H1 (cell line): Measurements from ENCODE around the gene SLC9C2. TPM values are rescaled to one million over a fixed set of nuclear protein-coding genes. Genes with fewer than 3 reads are reported as not detected.

Experiments
- CBX5 ChIP-seq: fragments of 300-800, 300-1000 bp; sonication (generic); IDR thresholded peaks from 2 replicates; pipeline ENCODE4 v1.7.1; 2016; ENCODE audit warnings: antibody characterized with exemption, low read length, low read depth
- CBX8 ChIP-seq: fragments of 300-800, 300-1000 bp; sonication (generic); IDR thresholded peaks from 2 replicates; pipeline ENCODE4 v1.7.1; 2016; ENCODE audit warnings: low read depth, low read length, borderline replicate concordance
- CEBPB ChIP-seq: IDR thresholded peaks from 2 replicates; pipeline ENCODE4 v1.6.1; 2012; ENCODE audit warnings: low read depth, low read length
- CREB1 ChIP-seq: IDR thresholded peaks from 2 replicates; pipeline ENCODE4 v1.6.1; 2012; ENCODE audit warnings: inconsistent platforms
- EP300 ChIP-seq, 2 experiments: IDR thresholded peaks; 1 replicate in 1 of 2; 2 replicates in 1 of 2; pipeline ENCODE4 v1.6.1; 2011 to 2012; ENCODE audit warnings: low read depth in 2 of 2, low read length in 2 of 2, mild to moderate bottlenecking in 2 of 2, borderline replicate concordance in 1 of 2, inconsistent platforms in 1 of 2, moderate library complexity in 1 of 2
- HDAC6 ChIP-seq: IDR thresholded peaks from one replicate; pipeline ENCODE4 v1.7.1; 2012; ENCODE audit warnings: low read depth, mild to moderate bottlenecking, inconsistent platforms, low read length, moderate library complexity
- JUND ChIP-seq: IDR thresholded peaks from 2 replicates; pipeline ENCODE4 v1.6.1; 2011; ENCODE audit warnings: mild to moderate bottlenecking, improper control_type of control experiment, low read length
- PHF8 ChIP-seq: fragments of 200-600 bp; sonication (generic); conservative IDR thresholded peaks from 2 replicates; pipeline ENCODE4 v1.7.1; 2012; ENCODE audit warnings: low read depth, mild to moderate bottlenecking, inconsistent platforms, low read length, moderate library complexity
- POU5F1 ChIP-seq: IDR thresholded peaks from 2 replicates; pipeline ENCODE4 v1.6.1; 2011; ENCODE audit warnings: low read depth, mild to moderate bottlenecking, low read length, moderate library complexity
- SIX5 ChIP-seq: IDR thresholded peaks from 2 replicates; pipeline ENCODE4 v1.6.1; 2011; ENCODE audit warnings: mild to moderate bottlenecking, low read depth, low read length
- polyA plus RNA-seq, 7 experiments: library from polyadenylated mRNA; depleted of rRNA in 3 of 7; stranded (reverse) in 5 of 7; unstranded in 2 of 7; fragments of >200 nt in 5 of 7; fragments of 200-250 nt in 2 of 7; gene quantifications; 1 replicate in 5 of 7; 2 replicates in 1 of 7; 4 replicates in 1 of 7; pipeline versions ENCODE4 v1.2.1 to v1.2.3, GENCODE V29; 2011 to 2013; ENCODE audit warnings: missing spikeins in 2 of 7, mixed read lengths in 2 of 7
- total RNA-seq: library from RNA; stranded (reverse); fragmentation: NEBNext Ultra II Directional; extraction: Animal tissue kit (Norgen Biotek cat#: 25700); gene quantifications from 2 replicates; pipeline ENCODE4 v1.2.1, GENCODE V29; 2021
- TF ChIP-seq, protein P1 (sequence below): fragments of 300-600 bp; sonication (generic); IDR thresholded peaks from 2 replicates; pipeline ENCODE4 v1.7.1; 2012; ENCODE audit warnings: low read length, moderate library complexity, mild to moderate bottlenecking, inconsistent platforms; ENCODE audit not compliant: insufficient replicate concordance

The SLC9C2 gene
- total and polyA plus RNA-seq, 2 of the 8 experiments (the other 6 are each of a cell fraction or from before 2014, with no cell fraction given), result not detected

DNA sequence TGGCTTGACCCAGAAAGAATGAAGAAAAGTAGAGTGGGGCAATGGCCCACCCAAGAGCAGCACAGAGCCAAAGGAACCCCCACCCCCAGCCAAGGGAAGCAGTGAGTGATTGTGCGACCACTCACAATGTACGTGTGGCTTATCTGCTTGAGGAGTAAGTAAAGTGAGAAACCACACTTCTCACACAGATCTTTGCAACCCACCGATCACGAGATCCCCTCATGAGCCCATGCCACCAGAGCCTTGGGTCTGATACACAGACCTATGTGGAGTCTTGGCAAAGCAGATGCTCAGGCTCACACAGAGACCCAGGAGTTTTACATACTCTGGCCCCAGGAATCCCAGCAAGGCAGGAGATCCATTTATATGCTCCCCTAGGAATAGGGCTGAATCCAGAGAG lies 14.0 kb upstream of the SLC9C2 start (continued):
- TF ChIP-seq, protein P1, sequence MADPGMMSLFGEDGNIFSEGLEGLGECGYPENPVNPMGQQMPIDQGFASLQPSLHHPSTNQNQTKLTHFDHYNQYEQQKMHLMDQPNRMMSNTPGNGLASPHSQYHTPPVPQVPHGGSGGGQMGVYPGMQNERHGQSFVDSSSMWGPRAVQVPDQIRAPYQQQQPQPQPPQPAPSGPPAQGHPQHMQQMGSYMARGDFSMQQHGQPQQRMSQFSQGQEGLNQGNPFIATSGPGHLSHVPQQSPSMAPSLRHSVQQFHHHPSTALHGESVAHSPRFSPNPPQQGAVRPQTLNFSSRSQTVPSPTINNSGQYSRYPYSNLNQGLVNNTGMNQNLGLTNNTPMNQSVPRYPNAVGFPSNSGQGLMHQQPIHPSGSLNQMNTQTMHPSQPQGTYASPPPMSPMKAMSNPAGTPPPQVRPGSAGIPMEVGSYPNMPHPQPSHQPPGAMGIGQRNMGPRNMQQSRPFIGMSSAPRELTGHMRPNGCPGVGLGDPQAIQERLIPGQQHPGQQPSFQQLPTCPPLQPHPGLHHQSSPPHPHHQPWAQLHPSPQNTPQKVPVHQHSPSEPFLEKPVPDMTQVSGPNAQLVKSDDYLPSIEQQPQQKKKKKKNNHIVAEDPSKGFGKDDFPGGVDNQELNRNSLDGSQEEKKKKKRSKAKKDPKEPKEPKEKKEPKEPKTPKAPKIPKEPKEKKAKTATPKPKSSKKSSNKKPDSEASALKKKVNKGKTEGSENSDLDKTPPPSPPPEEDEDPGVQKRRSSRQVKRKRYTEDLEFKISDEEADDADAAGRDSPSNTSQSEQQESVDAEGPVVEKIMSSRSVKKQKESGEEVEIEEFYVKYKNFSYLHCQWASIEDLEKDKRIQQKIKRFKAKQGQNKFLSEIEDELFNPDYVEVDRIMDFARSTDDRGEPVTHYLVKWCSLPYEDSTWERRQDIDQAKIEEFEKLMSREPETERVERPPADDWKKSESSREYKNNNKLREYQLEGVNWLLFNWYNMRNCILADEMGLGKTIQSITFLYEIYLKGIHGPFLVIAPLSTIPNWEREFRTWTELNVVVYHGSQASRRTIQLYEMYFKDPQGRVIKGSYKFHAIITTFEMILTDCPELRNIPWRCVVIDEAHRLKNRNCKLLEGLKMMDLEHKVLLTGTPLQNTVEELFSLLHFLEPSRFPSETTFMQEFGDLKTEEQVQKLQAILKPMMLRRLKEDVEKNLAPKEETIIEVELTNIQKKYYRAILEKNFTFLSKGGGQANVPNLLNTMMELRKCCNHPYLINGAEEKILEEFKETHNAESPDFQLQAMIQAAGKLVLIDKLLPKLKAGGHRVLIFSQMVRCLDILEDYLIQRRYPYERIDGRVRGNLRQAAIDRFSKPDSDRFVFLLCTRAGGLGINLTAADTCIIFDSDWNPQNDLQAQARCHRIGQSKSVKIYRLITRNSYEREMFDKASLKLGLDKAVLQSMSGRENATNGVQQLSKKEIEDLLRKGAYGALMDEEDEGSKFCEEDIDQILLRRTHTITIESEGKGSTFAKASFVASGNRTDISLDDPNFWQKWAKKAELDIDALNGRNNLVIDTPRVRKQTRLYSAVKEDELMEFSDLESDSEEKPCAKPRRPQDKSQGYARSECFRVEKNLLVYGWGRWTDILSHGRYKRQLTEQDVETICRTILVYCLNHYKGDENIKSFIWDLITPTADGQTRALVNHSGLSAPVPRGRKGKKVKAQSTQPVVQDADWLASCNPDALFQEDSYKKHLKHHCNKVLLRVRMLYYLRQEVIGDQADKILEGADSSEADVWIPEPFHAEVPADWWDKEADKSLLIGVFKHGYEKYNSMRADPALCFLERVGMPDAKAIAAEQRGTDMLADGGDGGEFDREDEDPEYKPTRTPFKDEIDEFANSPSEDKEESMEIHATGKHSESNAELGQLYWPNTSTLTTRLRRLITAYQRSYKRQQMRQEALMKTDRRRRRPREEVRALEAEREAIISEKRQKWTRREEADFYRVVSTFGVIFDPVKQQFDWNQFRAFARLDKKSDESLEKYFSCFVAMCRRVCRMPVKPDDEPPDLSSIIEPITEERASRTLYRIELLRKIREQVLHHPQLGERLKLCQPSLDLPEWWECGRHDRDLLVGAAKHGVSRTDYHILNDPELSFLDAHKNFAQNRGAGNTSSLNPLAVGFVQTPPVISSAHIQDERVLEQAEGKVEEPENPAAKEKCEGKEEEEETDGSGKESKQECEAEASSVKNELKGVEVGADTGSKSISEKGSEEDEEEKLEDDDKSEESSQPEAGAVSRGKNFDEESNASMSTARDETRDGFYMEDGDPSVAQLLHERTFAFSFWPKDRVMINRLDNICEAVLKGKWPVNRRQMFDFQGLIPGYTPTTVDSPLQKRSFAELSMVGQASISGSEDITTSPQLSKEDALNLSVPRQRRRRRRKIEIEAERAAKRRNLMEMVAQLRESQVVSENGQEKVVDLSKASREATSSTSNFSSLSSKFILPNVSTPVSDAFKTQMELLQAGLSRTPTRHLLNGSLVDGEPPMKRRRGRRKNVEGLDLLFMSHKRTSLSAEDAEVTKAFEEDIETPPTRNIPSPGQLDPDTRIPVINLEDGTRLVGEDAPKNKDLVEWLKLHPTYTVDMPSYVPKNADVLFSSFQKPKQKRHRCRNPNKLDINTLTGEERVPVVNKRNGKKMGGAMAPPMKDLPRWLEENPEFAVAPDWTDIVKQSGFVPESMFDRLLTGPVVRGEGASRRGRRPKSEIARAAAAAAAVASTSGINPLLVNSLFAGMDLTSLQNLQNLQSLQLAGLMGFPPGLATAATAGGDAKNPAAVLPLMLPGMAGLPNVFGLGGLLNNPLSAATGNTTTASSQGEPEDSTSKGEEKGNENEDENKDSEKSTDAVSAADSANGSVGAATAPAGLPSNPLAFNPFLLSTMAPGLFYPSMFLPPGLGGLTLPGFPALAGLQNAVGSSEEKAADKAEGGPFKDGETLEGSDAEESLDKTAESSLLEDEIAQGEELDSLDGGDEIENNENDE, result no peak
- no peak for TF ChIP-seq POU5F1
- TF ChIP-seq CBX8, result no peak
- TF ChIP-seq CEBPB, result no peak
- TF ChIP-seq SIX5, result no peak
- no peak for TF ChIP-seq CBX5
- TF ChIP-seq PHF8, result no peak
- no peak for TF ChIP-seq CREB1
- no peak for TF ChIP-seq HDAC6
- no peak for TF ChIP-seq JUND
- TF ChIP-seq EP300 (IDR thresholded peaks at IDR 0.05; ENCODE audit: borderline replicate concordance in 1 of 2, low read depth in 2 of 2, low read length in 2 of 2), result no peak
